K562 (cell line): ENCODE measurements around the gene ZCCHC9. TPM values are rescaled to one million over a fixed set of nuclear protein-coding genes. Genes with fewer than 3 reads are reported as not detected.
A peak's percentile ranks its signal among the peaks of the same experiment; 100 is the strongest.

Experiments used
- CBFB ChIP-seq: sonication (generic); formaldehyde crosslinking; IDR thresholded peaks from 2 replicates; pipeline ENCODE4 v1.4.0; 2020; ENCODE audit warnings: mild to moderate bottlenecking, missing genetic modification reagents
- CEBPB ChIP-seq: fragments of 450-650 bp; IDR thresholded peaks from 2 replicates; pipeline ENCODE4 v1.6.1; 2016; ENCODE audit warnings: missing genetic modification characterization, missing compliant biosample characterization
- EWSR1 ChIP-seq: fragments of 450-650 bp; IDR thresholded peaks from 2 replicates; pipeline ENCODE4 v1.6.1; 2018; ENCODE audit warnings: borderline replicate concordance, mild to moderate bottlenecking, low read depth, moderate library complexity; ENCODE audit not compliant: partially characterized antibody
- FOXJ2 ChIP-seq: fragments of 200-800 bp; sonication (Bioruptor generic); IDR thresholded peaks from 2 replicates; pipeline ENCODE4 v1.6.1; 2016; ENCODE audit warnings: missing genetic modification characterization, missing compliant biosample characterization
- HCFC1 ChIP-seq: IDR thresholded peaks from 2 replicates; pipeline ENCODE4 v1.6.1; 2012; ENCODE audit warnings: low read depth, low read length, improper control_type of control experiment
- HNRNPL ChIP-seq: fragments of 200-400 bp; formaldehyde crosslinking; IDR thresholded peaks from 2 replicates; pipeline ENCODE4 v1.6.1; 2017; ENCODE audit warnings: low read depth, mild to moderate bottlenecking, low read length
- HNRNPUL1 ChIP-seq: fragments of 200-400 bp; formaldehyde crosslinking; IDR thresholded peaks from 2 replicates; pipeline ENCODE4 v1.6.1; 2017; ENCODE audit warnings: low read length
- PTRF ChIP-seq: fragments of 450-650 bp; IDR thresholded peaks from 2 replicates; pipeline ENCODE4 v1.6.1; 2016; ENCODE audit warnings: mild to moderate bottlenecking, missing genetic modification characterization, missing compliant biosample characterization
- SP1 ChIP-seq: sonication (generic); formaldehyde crosslinking; IDR thresholded peaks from 2 replicates; pipeline ENCODE4 v1.8.1; 2022; ENCODE audit warnings: mild to moderate bottlenecking, missing genetic modification reagents
- TOE1 ChIP-seq, 2 experiments: fragments of 450-650 bp in 1 of 2; sonication (generic) in 1 of 2; formaldehyde crosslinking in 1 of 2; IDR thresholded peaks; 2 replicates each; pipeline versions ENCODE4 v1.7.1 to v1.8.0; 2016 to 2022; ENCODE audit warnings: borderline replicate concordance in 2 of 2, mild to moderate bottlenecking in 2 of 2, antibody characterized with exemption in 1 of 2, inconsistent platforms in 1 of 2, low read depth in 1 of 2, missing genetic modification reagents in 1 of 2, moderate library complexity in 1 of 2
- U2AF1 ChIP-seq: fragments of 200-400 bp; formaldehyde crosslinking; optimal IDR thresholded peaks from 2 replicates; pipeline ENCODE3; 2017; ENCODE audit warnings: mild to moderate bottlenecking, low read depth, low read length, moderate library complexity
- ZNF12 ChIP-seq: sonication (generic); formaldehyde crosslinking; IDR thresholded peaks from 2 replicates; pipeline ENCODE4 v1.4.0; 2020; ENCODE audit warnings: mild to moderate bottlenecking, missing genetic modification reagents
- ZNF239 ChIP-seq: fragments of 250-450 bp; sonication (Bioruptor Pico); IDR thresholded peaks from 2 replicates; pipeline ENCODE4 v1.4.0; 2020; ENCODE audit warnings: mild to moderate bottlenecking
- ZNF354B ChIP-seq: fragments of 250-450 bp; sonication (Bioruptor Pico); IDR thresholded peaks from 2 replicates; pipeline ENCODE4 v1.4.0; 2020
- polyA plus RNA-seq, 8 experiments: library from polyadenylated mRNA; depleted of rRNA in 4 of 8; stranded (reverse) in 5 of 8; unstranded in 3 of 8; fragments of >200 nt; fragmentation: Nextera tagmentation in 2 of 8; fragmentation: Illumina TruSeq in 1 of 8; extraction: Ambion mirVana in 2 of 8; extraction: Trizol in 1 of 8; gene quantifications; 2 replicates each; pipeline versions ENCODE4 v1.2.1 to v1.2.3, GENCODE V29; 2011 to 2014; ENCODE audit warnings: inconsistent platforms in 1 of 8, missing spikeins in 1 of 8
- total RNA-seq, 7 experiments: library from RNA; depleted of rRNA in 6 of 7; stranded (reverse); fragments of >200 nt in 6 of 7; fragmentation: Illumina TruSeq in 2 of 7; extraction: Trizol in 2 of 7; gene quantifications; 2 replicates each; pipeline versions ENCODE4 v1.2.1 to v1.2.3, GENCODE V29; 2011 to 2021; ENCODE audit warnings: low replicate concordance in 1 of 7
- TF ChIP-seq, protein P1 (sequence below): fragments of 450-650 bp; IDR thresholded peaks from 2 replicates; pipeline ENCODE4 v1.6.1; 2018; ENCODE audit warnings: mild to moderate bottlenecking, low read depth; ENCODE audit not compliant: partially characterized antibody
- TF ChIP-seq, protein P2 (sequence below): fragments of 450-650 bp; formaldehyde crosslinking; IDR thresholded peaks from 2 replicates; pipeline ENCODE4 v1.4.0; 2022; ENCODE audit warnings: missing genetic modification characterization
- TF ChIP-seq, protein P3 (sequence below), 3 experiments: fragments of 200-800 bp in 1 of 3; sonication (Bioruptor generic) in 1 of 3; sonication (generic) in 1 of 3; formaldehyde crosslinking in 1 of 3; IDR thresholded peaks; 2 replicates each; pipeline versions ENCODE4 v1.6.1 to v1.8.0; 2016 to 2022; ENCODE audit warnings: mild to moderate bottlenecking in 2 of 3, missing compliant biosample characterization in 2 of 3, missing genetic modification characterization in 2 of 3, missing genetic modification reagents in 1 of 3
- TF ChIP-seq, protein P4 (sequence below): fragments of 450-650 bp; IDR thresholded peaks from 2 replicates; pipeline ENCODE4 v1.7.1; 2018; ENCODE audit warnings: mild to moderate bottlenecking, low read depth; ENCODE audit not compliant: partially characterized antibody

Gene ZCCHC9
- total and polyA plus RNA-seq, 9 of the 15 experiments (the other 6 are each of a cell fraction or from before 2014, with no cell fraction given) = 40.3 to 95.3 (median 59.9) TPM

DNA sequence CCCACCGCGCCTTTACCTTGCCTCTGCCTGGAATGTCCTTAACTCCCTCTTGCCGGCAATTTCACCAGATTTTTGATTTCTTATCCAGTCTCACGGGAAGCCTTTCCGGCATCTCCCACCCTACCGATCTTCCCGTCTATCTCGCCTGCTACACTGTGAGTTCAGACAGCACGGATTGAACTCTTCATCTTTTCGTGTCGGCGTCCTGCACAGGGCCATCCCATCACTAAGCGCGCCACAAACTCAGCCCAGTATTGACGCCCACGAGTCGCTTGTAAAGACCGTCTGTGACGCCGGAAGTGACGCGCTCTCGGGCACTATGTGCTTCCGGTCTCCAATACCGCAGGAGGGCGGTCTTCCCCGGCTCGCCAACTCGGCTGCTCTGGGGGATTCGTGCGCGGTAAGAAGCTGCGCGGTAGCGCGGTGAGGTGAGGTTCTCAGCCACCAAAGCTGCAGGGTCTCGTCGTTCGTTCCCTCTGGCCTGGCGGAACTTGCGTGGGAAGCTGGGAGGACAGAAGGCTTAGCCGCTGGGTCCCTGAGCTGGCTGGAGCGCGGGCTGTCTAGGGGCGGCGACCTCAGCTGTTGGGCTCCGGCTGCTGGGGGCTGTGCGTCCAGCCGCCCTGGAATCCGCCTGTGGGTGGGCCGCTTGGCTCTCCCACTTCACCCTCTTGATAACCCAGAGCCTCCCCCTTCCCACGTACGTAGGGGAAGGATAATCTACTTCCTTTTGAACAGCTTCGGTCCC, at the start of gene ZCCHC9 (continued):
- TF ChIP-seq, protein P1, sequence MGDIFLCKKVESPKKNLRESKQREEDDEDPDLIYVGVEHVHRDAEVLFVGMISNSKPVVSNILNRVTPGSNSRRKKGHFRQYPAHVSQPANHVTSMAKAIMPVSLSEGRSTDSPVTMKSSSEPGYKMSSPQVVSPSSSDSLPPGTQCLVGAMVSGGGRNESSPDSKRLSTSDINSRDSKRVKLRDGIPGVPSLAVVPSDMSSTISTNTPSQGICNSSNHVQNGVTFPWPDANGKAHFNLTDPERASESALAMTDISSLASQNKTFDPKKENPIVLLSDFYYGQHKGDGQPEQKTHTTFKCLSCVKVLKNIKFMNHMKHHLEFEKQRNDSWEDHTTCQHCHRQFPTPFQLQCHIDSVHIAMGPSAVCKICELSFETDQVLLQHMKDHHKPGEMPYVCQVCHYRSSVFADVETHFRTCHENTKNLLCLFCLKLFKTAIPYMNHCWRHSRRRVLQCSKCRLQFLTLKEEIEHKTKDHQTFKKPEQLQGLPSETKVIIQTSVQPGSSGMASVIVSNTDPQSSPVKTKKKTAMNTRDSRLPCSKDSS = no peak
- 0 out of 2 replicates have a peak, but pooled peaks have one; percentile 13 for TF ChIP-seq TOE1 (IDR thresholded peaks at IDR 0.05; ENCODE audit: borderline replicate concordance)
- TF ChIP-seq TOE1 (CRISPR knock-in tag; IDR thresholded peaks at IDR 0.05; ENCODE audit: borderline replicate concordance, low read depth) = no peak
- TF ChIP-seq PTRF (tag) = no peak
- no peak for TF ChIP-seq FOXJ2
- TF ChIP-seq, protein P2, sequence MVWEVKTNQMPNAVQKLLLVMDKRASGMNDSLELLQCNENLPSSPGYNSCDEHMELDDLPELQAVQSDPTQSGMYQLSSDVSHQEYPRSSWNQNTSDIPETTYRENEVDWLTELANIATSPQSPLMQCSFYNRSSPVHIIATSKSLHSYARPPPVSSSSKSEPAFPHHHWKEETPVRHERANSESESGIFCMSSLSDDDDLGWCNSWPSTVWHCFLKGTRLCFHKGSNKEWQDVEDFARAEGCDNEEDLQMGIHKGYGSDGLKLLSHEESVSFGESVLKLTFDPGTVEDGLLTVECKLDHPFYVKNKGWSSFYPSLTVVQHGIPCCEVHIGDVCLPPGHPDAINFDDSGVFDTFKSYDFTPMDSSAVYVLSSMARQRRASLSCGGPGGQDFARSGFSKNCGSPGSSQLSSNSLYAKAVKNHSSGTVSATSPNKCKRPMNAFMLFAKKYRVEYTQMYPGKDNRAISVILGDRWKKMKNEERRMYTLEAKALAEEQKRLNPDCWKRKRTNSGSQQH (CRISPR knock-in tag) = no peak
- no peak for TF ChIP-seq ZNF354B (CRISPR knock-in tag)
- peak; percentile 74 for TF ChIP-seq SP1 (CRISPR knock-in tag)
- TF ChIP-seq ZNF239 (CRISPR knock-in tag) = no peak
- no peak for TF ChIP-seq HNRNPL
- TF ChIP-seq CBFB = peak; percentile 64; the same call in 1 of the 2 replicates
- TF ChIP-seq, protein P3, sequence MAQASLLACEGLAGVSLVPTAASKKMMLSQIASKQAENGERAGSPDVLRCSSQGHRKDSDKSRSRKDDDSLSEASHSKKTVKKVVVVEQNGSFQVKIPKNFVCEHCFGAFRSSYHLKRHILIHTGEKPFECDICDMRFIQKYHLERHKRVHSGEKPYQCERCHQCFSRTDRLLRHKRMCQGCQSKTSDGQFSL (CRISPR knock-in tag; IDR thresholded peaks at IDR 0.05) = no peak
- TF ChIP-seq, protein P3 (tag; IDR thresholded peaks at IDR 0.05) = no peak
- no peak for TF ChIP-seq ZNF12 (CRISPR knock-in tag)
- TF ChIP-seq U2AF1 = no peak
- TF ChIP-seq EWSR1 = no peak
- no peak for TF ChIP-seq HNRNPUL1
- TF ChIP-seq, protein P4, sequence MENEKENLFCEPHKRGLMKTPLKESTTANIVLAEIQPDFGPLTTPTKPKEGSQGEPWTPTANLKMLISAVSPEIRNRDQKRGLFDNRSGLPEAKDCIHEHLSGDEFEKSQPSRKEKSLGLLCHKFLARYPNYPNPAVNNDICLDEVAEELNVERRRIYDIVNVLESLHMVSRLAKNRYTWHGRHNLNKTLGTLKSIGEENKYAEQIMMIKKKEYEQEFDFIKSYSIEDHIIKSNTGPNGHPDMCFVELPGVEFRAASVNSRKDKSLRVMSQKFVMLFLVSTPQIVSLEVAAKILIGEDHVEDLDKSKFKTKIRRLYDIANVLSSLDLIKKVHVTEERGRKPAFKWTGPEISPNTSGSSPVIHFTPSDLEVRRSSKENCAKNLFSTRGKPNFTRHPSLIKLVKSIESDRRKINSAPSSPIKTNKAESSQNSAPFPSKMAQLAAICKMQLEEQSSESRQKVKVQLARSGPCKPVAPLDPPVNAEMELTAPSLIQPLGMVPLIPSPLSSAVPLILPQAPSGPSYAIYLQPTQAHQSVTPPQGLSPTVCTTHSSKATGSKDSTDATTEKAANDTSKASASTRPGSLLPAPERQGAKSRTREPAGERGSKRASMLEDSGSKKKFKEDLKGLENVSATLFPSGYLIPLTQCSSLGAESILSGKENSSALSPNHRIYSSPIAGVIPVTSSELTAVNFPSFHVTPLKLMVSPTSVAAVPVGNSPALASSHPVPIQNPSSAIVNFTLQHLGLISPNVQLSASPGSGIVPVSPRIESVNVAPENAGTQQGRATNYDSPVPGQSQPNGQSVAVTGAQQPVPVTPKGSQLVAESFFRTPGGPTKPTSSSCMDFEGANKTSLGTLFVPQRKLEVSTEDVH = peak; percentile 90
- no peak for TF ChIP-seq CEBPB (tag)
- TF ChIP-seq HCFC1 = peak; percentile 80
